Measurements from ENCODE around the gene ANKRD66.

The ANKRD66 gene

GRCh38 chr6:46776070-46776712 is 29.5 kb downstream of the ANKRD66 start:
- POLR2A ChIA-PET, result no interaction called here
- H3K27ac ChIP-seq (ENCODE audit: extremely low read depth, low read depth, low read length), result no peak overlapping the region
- no peaks in the 10 kb centered on the region for H3K36me3 ChIP-seq (ENCODE audit: control insufficient read depth in 2 of 2, insufficient read depth in 1 of 2, low read length in 2 of 2)

GRCh38 chr6:46777476-46778346 is 31.0 kb downstream of the ANKRD66 start:
- no peaks in the 10 kb centered on the region for H3K9me3 ChIP-seq (ENCODE audit: control insufficient read depth, insufficient read depth, low read depth, low read length)
- POLR2A ChIA-PET, result no interaction called here
- CTCF ChIA-PET, result interaction anchor here (0.5 to 1.5 kb wide), 4 partner anchors 16 to 361 kb away, joined by 3 to 5 read pairs (median 4); partner anchors contain the start of gene MEP1A
- H3K4me1 ChIP-seq (ENCODE audit: control insufficient read depth, insufficient read depth, low read length), result no peaks in the 10 kb centered on the region
- no peaks in the 10 kb centered on the region for H3K36me3 ChIP-seq (ENCODE audit: control insufficient read depth in 2 of 2, insufficient read depth in 1 of 2, low read length in 2 of 2)
- H3K4me3 ChIP-seq (ENCODE audit: low read depth, low read length), result no peak overlapping the region
- H3K27ac ChIP-seq (ENCODE audit: extremely low read depth, low read depth, low read length), result no peak overlapping the region
- TF ChIP-seq ZNF560 (tag by site-specific recombination; IDR thresholded peaks at IDR 0.05; ENCODE audit: borderline replicate concordance) (no peak), ZSCAN5A (tag by site-specific recombination; IDR thresholded peaks at IDR 0.05) (no peak), ZNF302 (tag by site-specific recombination; IDR thresholded peaks at IDR 0.05; ENCODE audit: low read depth) (no peak), ZNF404 (tag by site-specific recombination; IDR thresholded peaks at IDR 0.05) (no peak), ZNF513 (tag by site-specific recombination; IDR thresholded peaks at IDR 0.05) (no peak), ZNF837 (tag by site-specific recombination; IDR thresholded peaks at IDR 0.05) (no peak), KLF7 (tag by site-specific recombination; IDR thresholded peaks at IDR 0.05; ENCODE audit: borderline replicate concordance) (no peak), ZBTB7A (tag by site-specific recombination; IDR thresholded peaks at IDR 0.05; ENCODE audit: low read depth) (no peak), ZNF148 (tag by site-specific recombination; IDR thresholded peaks at IDR 0.05; ENCODE audit: borderline replicate concordance) (no peak), ZNF571 (tag by site-specific recombination; IDR thresholded peaks at IDR 0.05) (no peak), ZIC2 (tag by site-specific recombination; IDR thresholded peaks at IDR 0.05) (no peak), KLF9 (tag by site-specific recombination; IDR thresholded peaks at IDR 0.05; ENCODE audit: low read depth) (no peak)

More at GRCh38 chr6:46776070-46776712, 29.5 kb downstream of the ANKRD66 start:
- CTCF ChIA-PET, result interaction anchor here (0.7 to 0.8 kb wide), 2 partner anchors 43 to 1340 kb away, joined by 4 read pairs; no protein-coding TSS in a partner anchor
- Histone ChIP-seq H3K9me3 (ENCODE audit: control insufficient read depth, insufficient read depth, low read depth, low read length) (no peaks in the 10 kb centered on the region), H3K4me3 (ENCODE audit: low read depth, low read length) (no peak overlapping the region), H3K4me1 (ENCODE audit: control insufficient read depth, insufficient read depth, low read length) (no peaks in the 10 kb centered on the region)
- TF ChIP-seq KLF1 (tag by site-specific recombination; IDR thresholded peaks at IDR 0.05), result no peak
- no peak for TF ChIP-seq ZNF596 (tag by site-specific recombination; IDR thresholded peaks at IDR 0.05)
- TF ChIP-seq PRDM2 (tag by site-specific recombination; IDR thresholded peaks at IDR 0.05; ENCODE audit: borderline replicate concordance), result no peak
- no peak for TF ChIP-seq ZNF10 (tag by site-specific recombination; IDR thresholded peaks at IDR 0.05)
